HL-60 (cell line): ENCODE measurements around the gene SDCCAG8.

Experiments used
- DNase-seq, 2 experiments: peaks; one replicate each; pipeline ENCODE4 v3.0.0-alpha.2; 2010 to 2020; ENCODE audit warnings: low read depth in 1 of 2, low spot score in 1 of 2
- H3K27ac ChIP-seq: fragments of 250-450 bp; sonication (Bioruptor Pico); replicated peaks from 2 replicates; pipeline ENCODE4 v1.5.1; 2020; ENCODE audit warnings: mild to moderate bottlenecking, moderate library complexity
- H3K27me3 ChIP-seq: fragments of 250-450 bp; sonication (Bioruptor Pico); 2 replicates; pipeline ENCODE4 v1.5.1; 2021; ENCODE audit warnings: mild to moderate bottlenecking, moderate library complexity; ENCODE audit not compliant: insufficient read depth, poor library complexity, severe bottlenecking
- H3K4me3 ChIP-seq: replicated peaks from 2 replicates; pipeline ENCODE4 v1.5.1; 2011; ENCODE audit warnings: mild to moderate bottlenecking, control low read depth, low read length; ENCODE audit not compliant: insufficient read depth
- CTCF ChIP-seq: IDR thresholded peaks from one replicate; pipeline ENCODE4 v1.5.1; 2011; ENCODE audit warnings: low read length, control low read depth, inconsistent platforms; ENCODE audit not compliant: insufficient read depth
- GABPA ChIP-seq: IDR thresholded peaks from 2 replicates; pipeline ENCODE4 v1.6.1; 2012; ENCODE audit warnings: low read depth
- POLR2AphosphoS5 ChIP-seq: IDR thresholded peaks from 2 replicates; pipeline ENCODE4 v1.6.1; 2012; ENCODE audit warnings: low read depth
- REST ChIP-seq: IDR thresholded peaks from 2 replicates; pipeline ENCODE4 v1.6.1; 2012; ENCODE audit warnings: low read depth; ENCODE audit not compliant: insufficient replicate concordance
- SPI1 ChIP-seq: IDR thresholded peaks from 2 replicates; pipeline ENCODE4 v1.6.1; 2012; ENCODE audit warnings: low read depth, mild to moderate bottlenecking, borderline replicate concordance

SDCCAG8 gene

GRCh38 chr1:243294723-243295121, 38.9 kb downstream of the SDCCAG8 start:
- TF ChIP-seq SPI1: no peak
- no peak for TF ChIP-seq CTCF
- no peak for TF ChIP-seq GABPA
- TF ChIP-seq POLR2AphosphoS5: no peak
- TF ChIP-seq REST: no peak
- no peak for DNase-seq
- H3K4me3 ChIP-seq: no peak overlapping the region
- H3K27me3 ChIP-seq: no peaks in the 10 kb centered on the region
- no peak overlapping the region for H3K27ac ChIP-seq

- DNase-seq: no peak
- H3K27ac ChIP-seq: no peak overlapping the region
Measured at GRCh38 chr1:243299069-243299468, 43.2 kb downstream of the SDCCAG8 start.

GRCh38 chr1:243301059-243301458, 45.2 kb downstream of the SDCCAG8 start:
- H3K4me3 ChIP-seq: no peak overlapping the region
- no peak overlapping the region for H3K27ac ChIP-seq
- no peak for TF ChIP-seq REST
- TF ChIP-seq CTCF: no peak
- no peak for TF ChIP-seq SPI1
- TF ChIP-seq GABPA: no peak
- TF ChIP-seq POLR2AphosphoS5: no peak
- H3K27me3 ChIP-seq: no peaks in the 10 kb centered on the region
- DNase-seq: no peak

More at GRCh38 chr1:243299069-243299468, 43.2 kb downstream of the SDCCAG8 start:
- TF ChIP-seq GABPA (no peak), CTCF (no peak), POLR2AphosphoS5 (no peak), REST (no peak), SPI1 (no peak)
- no peak overlapping the region for H3K4me3 ChIP-seq
- no peaks in the 10 kb centered on the region for H3K27me3 ChIP-seq
